Neutrophil (primary cell): Measurements from ENCODE around the gene ZNF573.

Source experiments
- H3K27ac ChIP-seq: fragments of 200-600 bp; sonication (generic); 2 replicates; pipeline ENCODE4 v1.5.1; 2016; ENCODE audit warnings: mild to moderate bottlenecking, moderate library complexity
- H3K27me3 ChIP-seq: fragments of 200-600 bp; sonication (generic); 2 replicates; pipeline ENCODE4 v1.6.0; 2016; ENCODE audit warnings: mild to moderate bottlenecking
- H3K36me3 ChIP-seq: fragments of 200-600 bp; sonication (generic); 2 replicates; pipeline ENCODE4 v1.5.1; 2017
- H3K4me1 ChIP-seq, 2 experiments: fragments of 200-600 bp in 1 of 2; sonication (generic) in 1 of 2; 1 replicate in 1 of 2; 2 replicates in 1 of 2; pipeline versions ENCODE4 v1.5.1 to v1.6.1; 2013 to 2016; ENCODE audit warnings: low read depth in 1 of 2, low read length in 1 of 2, mild to moderate bottlenecking in 1 of 2, moderate library complexity in 1 of 2; ENCODE audit not compliant: control insufficient read depth in 1 of 2, insufficient read depth in 1 of 2
- H3K4me3 ChIP-seq, 2 experiments: fragments of 200-600 bp in 1 of 2; sonication (generic) in 1 of 2; 1 replicate in 1 of 2; 2 replicates in 1 of 2; pipeline ENCODE4 v1.5.1; 2013 to 2016; ENCODE audit warnings: low read depth in 1 of 2, low read length in 1 of 2, mild to moderate bottlenecking in 1 of 2, moderate library complexity in 1 of 2
- H3K9me3 ChIP-seq: fragments of 200-600 bp; sonication (generic); 2 replicates; pipeline ENCODE4 v1.5.1; 2016
- TF ChIP-seq, protein P1 (sequence below): fragments of 200-600 bp; sonication (generic); IDR thresholded peaks from 2 replicates; pipeline ENCODE4 v1.5.1; 2016; ENCODE audit warnings: antibody characterized with exemption

Gene ZNF573

DNA sequence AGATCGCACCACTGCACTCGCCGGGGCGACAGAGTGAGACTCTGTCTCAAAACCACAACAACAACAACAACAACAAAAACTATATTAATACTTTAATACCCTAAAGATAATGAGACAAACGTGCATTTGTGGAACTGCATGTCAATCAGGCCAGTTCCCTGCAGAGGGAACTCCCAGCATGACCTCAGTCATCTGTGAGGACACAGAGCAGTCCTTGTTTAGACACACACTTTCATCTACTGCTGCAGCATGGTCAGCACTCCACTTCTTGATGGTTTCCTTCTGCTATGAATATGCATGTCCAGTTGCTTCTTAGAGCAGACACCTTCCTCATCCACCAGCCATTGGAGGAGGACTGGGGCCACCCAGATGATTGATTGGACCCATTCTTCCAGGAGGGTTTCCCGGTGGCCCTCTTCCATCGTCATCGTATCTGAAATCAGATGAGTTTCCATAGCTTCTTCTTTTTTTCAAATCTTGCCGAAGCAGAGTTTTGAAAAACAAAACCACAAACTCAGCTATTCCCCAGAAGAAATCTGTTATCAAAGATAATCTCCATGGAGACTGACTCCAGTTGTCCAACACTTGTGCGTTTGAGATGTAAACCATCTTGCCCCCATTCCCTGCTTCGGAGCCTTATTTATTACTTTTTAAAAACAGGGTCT is 86.3 kb downstream of the ZNF573 start:
- Histone ChIP-seq H3K36me3 (no peaks in the 10 kb centered on the region), H3K4me3 (no peak overlapping the region), H3K4me1 (peaks cover 7 to 8% of the 10 kb centered on the region in 2 experiments), H3K27me3 (peaks cover 17% of the 10 kb centered on the region), H3K27ac (no peak overlapping the region), H3K9me3 (peaks cover 5% of the 10 kb centered on the region)
- TF ChIP-seq, protein P1, sequence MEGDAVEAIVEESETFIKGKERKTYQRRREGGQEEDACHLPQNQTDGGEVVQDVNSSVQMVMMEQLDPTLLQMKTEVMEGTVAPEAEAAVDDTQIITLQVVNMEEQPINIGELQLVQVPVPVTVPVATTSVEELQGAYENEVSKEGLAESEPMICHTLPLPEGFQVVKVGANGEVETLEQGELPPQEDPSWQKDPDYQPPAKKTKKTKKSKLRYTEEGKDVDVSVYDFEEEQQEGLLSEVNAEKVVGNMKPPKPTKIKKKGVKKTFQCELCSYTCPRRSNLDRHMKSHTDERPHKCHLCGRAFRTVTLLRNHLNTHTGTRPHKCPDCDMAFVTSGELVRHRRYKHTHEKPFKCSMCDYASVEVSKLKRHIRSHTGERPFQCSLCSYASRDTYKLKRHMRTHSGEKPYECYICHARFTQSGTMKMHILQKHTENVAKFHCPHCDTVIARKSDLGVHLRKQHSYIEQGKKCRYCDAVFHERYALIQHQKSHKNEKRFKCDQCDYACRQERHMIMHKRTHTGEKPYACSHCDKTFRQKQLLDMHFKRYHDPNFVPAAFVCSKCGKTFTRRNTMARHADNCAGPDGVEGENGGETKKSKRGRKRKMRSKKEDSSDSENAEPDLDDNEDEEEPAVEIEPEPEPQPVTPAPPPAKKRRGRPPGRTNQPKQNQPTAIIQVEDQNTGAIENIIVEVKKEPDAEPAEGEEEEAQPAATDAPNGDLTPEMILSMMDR = no peak

DNA sequence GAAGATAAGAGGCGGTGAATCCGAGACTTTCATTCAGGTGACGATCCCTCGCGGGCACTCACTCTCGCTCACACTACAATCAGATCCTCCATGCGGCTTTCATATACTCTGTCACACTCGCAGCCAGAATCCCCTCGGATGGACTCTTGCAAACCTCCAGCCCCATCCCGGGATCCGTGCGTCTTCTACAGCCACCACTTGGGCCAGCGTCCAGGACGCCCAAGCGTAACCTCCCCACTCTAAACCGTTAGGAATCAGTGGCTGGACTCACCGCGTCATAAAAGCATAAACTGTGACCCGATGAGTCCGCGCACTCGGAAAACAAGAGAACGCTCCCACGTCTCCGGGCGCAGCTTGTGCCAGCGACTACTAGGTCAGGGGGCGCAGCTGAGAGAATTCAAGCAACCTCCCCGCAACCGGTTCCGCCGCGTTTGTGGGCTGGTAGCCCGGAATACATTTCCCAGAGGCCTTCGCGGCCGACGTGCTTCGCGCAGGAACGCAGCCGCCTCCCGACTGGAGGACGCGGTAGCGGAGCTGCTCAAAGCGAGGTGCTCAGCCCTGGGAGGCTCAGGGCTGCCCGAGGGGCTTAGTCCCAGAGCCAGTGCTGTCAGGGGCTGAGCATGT is 87.4 kb downstream of the ZNF573 start:
- no peaks in the 10 kb centered on the region for H3K9me3 ChIP-seq

More for the DNA sequence above, 87.4 kb downstream of the ZNF573 start:
- Histone ChIP-seq H3K27ac (no peak overlapping the region), H3K36me3 (no peaks in the 10 kb centered on the region), H3K27me3 (peaks cover 17% of the 10 kb centered on the region), H3K4me3 (peak overlapping the region; percentile 47 to 50), H3K4me1 (peaks cover 7 to 8% of the 10 kb centered on the region in 2 experiments)
- TF ChIP-seq, protein P1 = no peak
